H7 (cell line): ENCODE measurements around the gene PLEKHA6. TPM values are rescaled to one million over a fixed set of nuclear protein-coding genes. Genes with fewer than 3 reads are reported as not detected.
A peak's percentile ranks its signal among the peaks of the same experiment; 100 is the strongest.

Source experiments
- DNase-seq: peaks from one replicate; pipeline ENCODE4 v3.0.0; 2012
- H3K27me3 ChIP-seq: 2 replicates; pipeline ENCODE4 v1.6.0; 2011; ENCODE audit warnings: mild to moderate bottlenecking, low read length; ENCODE audit not compliant: control insufficient read depth, insufficient read depth
- H3K36me3 ChIP-seq: replicated peaks from 2 replicates; pipeline ENCODE4 v1.5.1; 2011; ENCODE audit warnings: low read length; ENCODE audit not compliant: control insufficient read depth, insufficient read depth
- H3K4me3 ChIP-seq: 2 replicates; pipeline ENCODE4 v1.5.1; 2011; ENCODE audit warnings: low read depth, mild to moderate bottlenecking, control low read depth, low read length, moderate library complexity; ENCODE audit not compliant: insufficient read depth
- total RNA-seq: library from RNA; depleted of rRNA; stranded (reverse); fragments of >200 nt; shearing (Covaris generic); gene quantifications from 2 replicates; pipeline ENCODE4 v1.2.3, GENCODE V29; 2014

The PLEKHA6 gene
- total RNA-seq, 1 experiment from 2014 or later: 3.0 TPM

GRCh38 chr1:204258213-204259115 is 101.3 kb downstream of the PLEKHA6 start:
- DNase-seq: peak; percentile 95
- Histone ChIP-seq H3K36me3 (no peaks in the 10 kb centered on the region), H3K27me3 (no peaks in the 10 kb centered on the region), H3K4me3 (no peak overlapping the region)

- no peak for DNase-seq
- Histone ChIP-seq H3K27me3 (no peaks in the 10 kb centered on the region), H3K36me3 (no peaks in the 10 kb centered on the region), H3K4me3 (no peak overlapping the region)
Observed at GRCh38 chr1:204257446-204257845, 102.3 kb downstream of the PLEKHA6 start.

- H3K4me3 ChIP-seq: no peak overlapping the region
- no peak for DNase-seq
- no peaks in the 10 kb centered on the region for H3K27me3 ChIP-seq
- H3K36me3 ChIP-seq: no peaks in the 10 kb centered on the region
Observed at GRCh38 chr1:204256531-204256930, 103.2 kb downstream of the PLEKHA6 start.

DNA sequence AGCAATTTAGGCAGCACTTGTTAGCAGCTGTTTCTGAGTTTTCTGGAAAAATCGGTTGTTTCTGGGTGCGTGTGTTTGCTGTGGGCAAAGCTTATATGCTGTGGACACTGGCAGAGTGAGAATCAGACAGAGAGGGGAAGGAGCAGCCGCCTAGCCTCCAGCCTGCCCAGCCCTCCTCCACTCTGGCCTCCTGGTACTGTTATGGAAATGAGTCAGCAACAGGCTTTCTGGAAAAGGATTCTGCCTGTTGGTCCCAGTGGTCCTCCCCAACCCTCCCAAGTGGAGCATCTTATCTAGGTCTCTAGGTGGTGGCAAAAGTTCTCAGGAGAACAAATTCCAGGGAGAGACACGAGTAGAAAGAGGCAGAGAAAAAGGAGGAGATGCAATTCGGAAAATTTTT is 103.8 kb downstream of the PLEKHA6 start:
- no peak for DNase-seq
- Histone ChIP-seq H3K27me3 (no peaks in the 10 kb centered on the region), H3K36me3 (no peaks in the 10 kb centered on the region), H3K4me3 (no peak overlapping the region)

GRCh38 chr1:204255225-204255624 is 104.5 kb downstream of the PLEKHA6 start:
- Histone ChIP-seq H3K36me3 (no peaks in the 10 kb centered on the region), H3K4me3 (no peak overlapping the region), H3K27me3 (no peaks in the 10 kb centered on the region)
- peak; percentile 83 for DNase-seq

DNA sequence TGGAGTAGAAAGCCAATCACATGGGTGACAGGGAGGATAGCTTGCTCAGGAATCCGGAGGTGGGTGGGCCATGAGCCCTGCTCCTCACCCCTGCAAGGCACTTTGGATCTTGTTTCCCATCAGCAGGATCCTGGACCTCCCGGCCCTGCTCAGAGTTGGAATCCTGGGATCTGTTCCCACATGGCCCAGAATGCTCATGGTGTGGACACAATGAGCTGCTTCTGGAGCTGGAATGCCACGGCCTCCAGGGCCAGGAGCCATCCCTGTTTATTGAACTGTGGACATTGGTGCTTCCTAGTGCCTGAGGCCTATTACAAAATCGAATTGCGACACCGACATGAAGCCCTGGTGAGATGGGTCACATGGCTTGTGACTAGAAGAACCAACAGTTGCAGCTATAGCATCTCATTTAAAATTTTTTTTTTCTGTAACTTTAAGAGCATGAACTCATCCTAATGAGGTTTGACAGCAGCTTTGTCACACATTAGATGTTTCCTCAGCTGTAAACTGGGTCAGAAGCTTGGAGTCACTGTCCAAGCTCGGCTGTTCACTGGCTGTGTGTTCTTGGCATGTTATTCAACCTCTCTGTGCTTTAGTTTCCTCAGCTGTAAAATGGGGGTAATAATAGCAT is 105.6 kb downstream of the PLEKHA6 start:
- no peak overlapping the region for H3K4me3 ChIP-seq

DNA sequence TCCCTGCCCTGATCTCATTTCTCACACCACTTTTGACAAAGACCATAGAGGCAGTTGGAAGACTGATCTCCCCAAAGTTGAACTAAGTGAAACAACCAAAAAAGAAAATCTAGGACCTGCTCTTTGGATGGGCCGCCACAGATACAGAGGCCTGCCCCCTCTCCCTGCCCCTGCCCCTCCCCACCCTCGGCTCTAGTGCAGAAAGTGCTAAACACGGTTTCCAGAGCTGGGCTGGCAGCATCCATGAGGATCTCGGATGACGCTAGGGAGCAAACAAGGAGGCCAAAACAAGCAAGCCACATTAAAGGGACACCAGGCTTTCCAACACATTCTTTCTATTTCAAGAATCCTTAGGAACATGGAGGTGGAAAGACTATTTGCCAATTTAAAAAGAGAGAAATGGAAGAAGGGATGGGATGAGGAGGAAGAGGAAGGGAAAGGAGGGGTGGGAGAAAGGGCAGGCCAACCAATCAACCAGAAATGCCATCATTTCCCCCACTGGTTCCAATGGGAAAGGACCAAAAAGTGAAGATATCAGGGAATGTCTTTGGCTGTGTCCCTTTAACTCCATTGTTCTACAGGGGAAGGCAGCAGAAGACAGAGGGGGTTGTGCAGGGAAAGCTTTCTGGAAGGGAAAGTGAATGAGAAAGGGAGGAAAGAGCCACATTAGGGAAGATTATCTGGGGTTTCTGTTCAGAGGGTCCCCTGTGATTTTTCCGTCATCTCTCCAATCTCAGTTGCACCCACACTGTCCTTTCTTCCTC is 107.6 kb downstream of the PLEKHA6 start:
- H3K36me3 ChIP-seq: no peaks in the 10 kb centered on the region
- H3K4me3 ChIP-seq: no peak overlapping the region
- no peak for DNase-seq
- H3K27me3 ChIP-seq: no peaks in the 10 kb centered on the region

More for the DNA sequence above, 105.6 kb downstream of the PLEKHA6 start:
- no peaks in the 10 kb centered on the region for H3K27me3 ChIP-seq
- H3K36me3 ChIP-seq: no peaks in the 10 kb centered on the region
- no peak for DNase-seq

DNA sequence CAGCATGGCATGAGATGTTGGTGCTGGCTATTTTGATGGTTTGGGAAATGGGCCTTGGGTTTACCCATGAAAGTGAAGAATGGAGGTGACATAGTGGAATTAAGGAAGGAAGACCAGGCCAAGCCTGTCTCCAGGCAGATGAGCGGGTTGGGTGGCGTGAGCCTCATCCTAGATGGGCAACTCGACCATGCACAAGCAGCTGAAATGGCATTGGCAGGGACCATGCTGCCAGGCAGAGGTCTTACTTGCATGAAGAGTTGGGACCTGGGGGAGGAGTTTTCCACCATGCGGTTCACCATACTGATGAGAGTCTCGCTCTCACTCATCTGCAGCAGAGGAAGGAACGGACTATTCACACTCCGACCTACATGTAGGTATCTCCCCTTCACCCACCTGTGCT is 108.4 kb downstream of the PLEKHA6 start:
- Histone ChIP-seq H3K36me3 (no peaks in the 10 kb centered on the region), H3K4me3 (no peak overlapping the region), H3K27me3 (no peaks in the 10 kb centered on the region)
- no peak for DNase-seq

- no peaks in the 10 kb centered on the region for H3K36me3 ChIP-seq
- no peaks in the 10 kb centered on the region for H3K27me3 ChIP-seq
- no peak overlapping the region for H3K4me3 ChIP-seq
- no peak for DNase-seq
Observed at GRCh38 chr1:204250428-204251030, 109.2 kb downstream of the PLEKHA6 start.

- DNase-seq: no peak
- H3K27me3 ChIP-seq: no peaks in the 10 kb centered on the region
- no peaks in the 10 kb centered on the region for H3K36me3 ChIP-seq
- no peak overlapping the region for H3K4me3 ChIP-seq
Observed at GRCh38 chr1:204249736-204250427, 109.8 kb downstream of the PLEKHA6 start.

DNA sequence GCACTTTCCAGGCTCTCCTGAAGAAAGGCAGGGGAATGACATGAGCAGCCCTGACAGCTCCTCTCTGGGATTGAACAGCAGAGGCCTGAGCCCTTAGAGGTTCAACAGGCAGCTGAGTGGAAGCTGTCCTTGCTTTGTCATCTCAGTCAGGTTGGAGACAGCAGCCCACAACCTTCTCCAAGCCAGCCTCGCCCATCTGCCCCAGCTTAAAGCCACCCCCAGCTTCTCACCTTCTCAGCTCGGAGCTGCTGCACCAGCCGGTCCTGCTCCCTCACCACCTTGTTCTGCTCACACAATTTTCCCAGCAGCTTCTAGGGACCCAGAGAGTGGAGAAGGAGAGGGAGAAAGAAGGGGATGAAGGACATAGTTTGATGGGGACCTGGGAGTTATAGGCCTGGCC is 110.8 kb downstream of the PLEKHA6 start:
- no peak overlapping the region for H3K4me3 ChIP-seq
- H3K36me3 ChIP-seq: no peaks in the 10 kb centered on the region
- no peaks in the 10 kb centered on the region for H3K27me3 ChIP-seq
- no peak for DNase-seq

- Histone ChIP-seq H3K27me3 (no peaks in the 10 kb centered on the region), H3K36me3 (no peaks in the 10 kb centered on the region), H3K4me3 (no peak overlapping the region)
- no peak for DNase-seq
Observed at GRCh38 chr1:204246876-204247275, 112.9 kb downstream of the PLEKHA6 start.

DNA sequence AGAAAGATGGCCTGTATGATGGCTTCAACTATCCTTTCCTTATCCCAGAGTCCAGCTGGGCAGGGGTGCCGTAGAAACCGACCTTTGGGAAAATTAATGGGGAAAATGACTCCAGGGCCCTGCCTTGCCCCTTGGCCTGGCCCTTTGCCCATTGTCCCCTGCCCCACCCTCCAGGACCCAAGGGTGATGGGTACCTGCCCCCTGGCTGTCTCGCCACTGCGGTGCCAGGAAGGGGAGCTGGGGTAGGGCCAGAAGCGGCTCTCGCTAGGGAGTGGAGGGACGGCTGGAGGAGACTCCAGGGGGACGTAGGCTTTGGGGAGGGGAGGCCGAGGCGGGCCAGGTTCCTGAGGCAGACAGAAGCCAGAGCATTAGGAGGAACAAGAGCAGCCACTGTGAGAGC is 116.8 kb downstream of the PLEKHA6 start:
- DNase-seq: no peak
- no peaks in the 10 kb centered on the region for H3K36me3 ChIP-seq
- no peak overlapping the region for H3K4me3 ChIP-seq
- H3K27me3 ChIP-seq: no peaks in the 10 kb centered on the region

GRCh38 chr1:204241914-204242313 is 117.8 kb downstream of the PLEKHA6 start:
- H3K27me3 ChIP-seq: no peaks in the 10 kb centered on the region
- H3K4me3 ChIP-seq: no peak overlapping the region
- no peaks in the 10 kb centered on the region for H3K36me3 ChIP-seq
- DNase-seq: no peak
